HepG2 (cell line): ENCODE data around the gene SLCO4A1. TPM values are rescaled to one million over a fixed set of nuclear protein-coding genes. Genes with fewer than 3 reads are reported as not detected.

Experiments used
- BCLAF1 ChIP-seq: fragments of 450-650 bp; IDR thresholded peaks from 2 replicates; pipeline ENCODE4 v1.6.1; 2017; ENCODE audit warnings: mild to moderate bottlenecking
- FOXO1 ChIP-seq: sonication (generic); formaldehyde crosslinking; IDR thresholded peaks from 2 replicates; pipeline ENCODE4 v1.4.0; 2020; ENCODE audit warnings: missing genetic modification reagents
- IRF2 ChIP-seq: IDR thresholded peaks from 2 replicates; pipeline ENCODE4 v1.6.1; 2018; ENCODE audit warnings: missing genetic modification reagents, missing compliant biosample characterization
- KDM5A ChIP-seq: fragments of 200-600 bp; sonication (generic); IDR thresholded peaks from 2 replicates; pipeline ENCODE4 v1.7.0; 2018; ENCODE audit warnings: antibody characterized with exemption, mild to moderate bottlenecking, low read length, borderline replicate concordance
- MED8 ChIP-seq: sonication (generic); formaldehyde crosslinking; IDR thresholded peaks from 2 replicates; pipeline ENCODE4 v1.8.1; 2023; ENCODE audit warnings: mild to moderate bottlenecking, missing genetic modification reagents; ENCODE audit not compliant: insufficient replicate concordance
- PRDM10 ChIP-seq: sonication (generic); formaldehyde crosslinking; IDR thresholded peaks from 2 replicates; pipeline ENCODE4 v1.4.0; 2020; ENCODE audit warnings: low read depth, missing genetic modification reagents
- RNF2 ChIP-seq: fragments of 450-650 bp; conservative IDR thresholded peaks from 2 replicates; pipeline ENCODE4 v1.6.1; 2016; ENCODE audit warnings: low read depth
- SAP130 ChIP-seq: IDR thresholded peaks from 2 replicates; pipeline ENCODE4 v1.6.1; 2016; ENCODE audit warnings: low read depth
- TAF15 ChIP-seq: fragments of 200-400 bp; formaldehyde crosslinking; IDR thresholded peaks from one replicate; pipeline ENCODE4 v1.6.1; 2018; ENCODE audit warnings: mild to moderate bottlenecking, low read depth, low read length; ENCODE audit not compliant: poor library complexity, severe bottlenecking
- THRA ChIP-seq: sonication (generic); formaldehyde crosslinking; IDR thresholded peaks from 2 replicates; pipeline ENCODE4 v1.4.0; 2020; ENCODE audit warnings: missing genetic modification reagents, borderline replicate concordance
- ZNF407 ChIP-seq: sonication (generic); formaldehyde crosslinking; IDR thresholded peaks from one replicate; pipeline ENCODE4 v1.5.1; 2020; ENCODE audit warnings: mild to moderate bottlenecking, missing genetic modification reagents; ENCODE audit errors: not compliant biosample characterization
- ZNF510 ChIP-seq: sonication (generic); formaldehyde crosslinking; IDR thresholded peaks from 2 replicates; pipeline ENCODE4 v1.4.0; 2020; ENCODE audit warnings: low read depth, mild to moderate bottlenecking, missing genetic modification reagents
- ZNF605 ChIP-seq: sonication (generic); formaldehyde crosslinking; IDR thresholded peaks from 2 replicates; pipeline ENCODE4 v1.8.0; 2022; ENCODE audit warnings: mild to moderate bottlenecking, missing genetic modification reagents
- polyA plus RNA-seq, 8 experiments: library from polyadenylated mRNA; depleted of rRNA in 3 of 8; stranded (reverse) in 7 of 8; unstranded in 1 of 8; fragments of >200 nt; fragmentation: Illumina TruSeq in 4 of 8; extraction: Trizol in 4 of 8; gene quantifications; 2 replicates each; pipeline versions ENCODE4 v1.2.1 to v1.2.3, GENCODE V29; 2011 to 2016; ENCODE audit warnings: low read depth in 4 of 8, missing spikeins in 1 of 8, mixed read lengths in 1 of 8; ENCODE audit not compliant: insufficient read depth in 1 of 8
- total RNA-seq, 5 experiments: library from RNA; depleted of rRNA; stranded (reverse); fragments of >200 nt; fragmentation: Illumina TruSeq; extraction: Trizol; gene quantifications; 2 replicates each; pipeline ENCODE4 v1.2.3, GENCODE V29; 2016; ENCODE audit warnings: low read depth in 1 of 5

Gene SLCO4A1
- total and polyA plus RNA-seq, 2 of the 13 experiments (the other 11 are each of a cell fraction or from before 2014, with no cell fraction given), result 55.5 to 112 TPM

- TF ChIP-seq BCLAF1, result no peak
- peak; percentile 58; the same call in 1 of the 2 replicates for TF ChIP-seq IRF2
- no peak for TF ChIP-seq ZNF510
- no peak; the same call in 1 of the 2 replicates for TF ChIP-seq SAP130
- no peak; the same call in 1 of the 2 replicates for TF ChIP-seq THRA
- TF ChIP-seq MED8 (CRISPR knock-in tag), result peak; percentile 6
- TF ChIP-seq PRDM10 (CRISPR knock-in tag), result no peak
- 0 out of 2 replicates have a peak, but pooled peaks have one; percentile 34 for TF ChIP-seq RNF2
- TF ChIP-seq TAF15, result no peak
- no peak for TF ChIP-seq ZNF407 (CRISPR knock-in tag)
- no peak for TF ChIP-seq FOXO1
- TF ChIP-seq KDM5A, result no peak
- 0 out of 2 replicates have a peak, but pooled peaks have one; percentile 31 for TF ChIP-seq ZNF605 (CRISPR knock-in tag)
Measured at GRCh38 chr20:62638055-62638570, 4.2 kb upstream of the SLCO4A1 start (continued).
